Left lung (tissue), 10 donors: ENCODE results near the gene CDC42EP3. TPM values are rescaled to one million over a fixed set of nuclear protein-coding genes. Genes with fewer than 3 reads are reported as not detected.

ENCODE experiments used
- ATAC-seq: fragments of 200-7000 bp; cut with Tn5 transposase; one replicate; pipeline ENCODE4 v1.9.1; 2020; ENCODE audit warnings: moderate library complexity
- DNase-seq, 4 donors: peaks; one replicate each; pipeline ENCODE4 v3.0.0-alpha.2; 2013 to 2020
- H3K27ac ChIP-seq, 2 donors: fragments of 200-600 bp; sonication (generic) in 1 of 2; one replicate each; pipeline versions ENCODE4 v1.5.0 to v1.8.0; 2020 to 2021
- H3K27me3 ChIP-seq, 2 donors: fragments of 200-600 bp; sonication (generic) in 1 of 2; one replicate each; pipeline versions ENCODE4 v1.5.0 to v1.8.0; 2020 to 2021
- H3K36me3 ChIP-seq, 2 donors: fragments of 200-600 bp; sonication (generic) in 1 of 2; one replicate each; pipeline versions ENCODE4 v1.5.0 to v1.8.0; 2020 to 2021
- H3K4me1 ChIP-seq, 2 donors: fragments of 200-600 bp; one replicate each; pipeline ENCODE4 v1.8.0; 2021
- H3K4me3 ChIP-seq, 2 donors: fragments of 200-600 bp; sonication (generic) in 1 of 2; one replicate each; pipeline versions ENCODE4 v1.5.0 to v1.8.0; 2020 to 2021; ENCODE audit warnings: mild to moderate bottlenecking in 1 of 2
- H3K9me3 ChIP-seq, 2 donors: fragments of 200-600 bp; sonication (generic) in 1 of 2; one replicate each; pipeline versions ENCODE4 v1.5.0 to v1.8.0; 2020 to 2021
- CTCF ChIP-seq, 2 donors: fragments of 200-600 bp; sonication (generic) in 1 of 2; IDR thresholded peaks; one replicate each; pipeline versions ENCODE4 v1.5.0 to v1.8.0; 2021; ENCODE audit warnings: antibody characterized with exemption in 2 of 2
- intact Hi-C, 2 donors: fragments of 100-400 bp; cut with DNase I; formaldehyde crosslinking; loops; one replicate each; pipeline versions ENCODE4 v1.11.2 to v1.14.2; 2022
- polyA plus RNA-seq, 6 donors: library from polyadenylated mRNA; unstranded; fragments of 120-200 nt; gene quantifications; one replicate each; pipeline ENCODE4 v1.2.1, GENCODE V29; 2013; ENCODE audit not compliant: insufficient read length in 6 of 6
- total RNA-seq, 2 donors: library from RNA; stranded (reverse); fragmentation: NEBNext Ultra II Directional; extraction: Animal tissue kit (Norgen Biotek cat#: 25700); gene quantifications; one replicate each; pipeline ENCODE4 v1.2.1, GENCODE V29; 2021
- donor health status: DM: no; HTN: yes; CAD: no.
- donor health status: DM: no; HTN: no; CAD: no.

Gene CDC42EP3
- total and polyA plus RNA-seq, 8 donors: 17.3 to 53.8 (median 25.1) TPM

- Histone ChIP-seq H3K9me3 (no peaks in the 10 kb centered on the region), H3K4me1 (peaks cover 36 to 98% of the 10 kb centered on the region in 2 donors), H3K27me3 (no peaks in the 10 kb centered on the region), H3K36me3 (peaks cover 0 to 6% of the 10 kb centered on the region in 2 donors), H3K27ac (peak overlapping the region in 1 of 2 donors; percentile 88), H3K4me3 (no peak overlapping the region)
- intact Hi-C loops: no loop called here
- DNase-seq: no peak
- TF ChIP-seq CTCF (IDR thresholded peaks at IDR 0.05): no peak
- no peak for ATAC-seq
Observed at GRCh38 chr2:37657471-37657870, 14.0 kb downstream of the CDC42EP3 start.

- peak in 1 of 4 donors; percentile 23 for DNase-seq
- ATAC-seq: peak; percentile 13
Observed at GRCh38 chr2:37656512-37657423, 14.7 kb downstream of the CDC42EP3 start.

GRCh38 chr2:37654932-37655841 lies 16.3 kb downstream of the CDC42EP3 start:
- no peak for ATAC-seq
- Histone ChIP-seq H3K27me3 (no peaks in the 10 kb centered on the region), H3K9me3 (no peaks in the 10 kb centered on the region), H3K36me3 (peaks cover 0 to 6% of the 10 kb centered on the region in 2 donors), H3K27ac (peak overlapping the region; percentile 9 to 88), H3K4me1 (peaks cover 36 to 99% of the 10 kb centered on the region in 2 donors), H3K4me3 (no peak overlapping the region)
- intact Hi-C loops: no loop called here
- DNase-seq: no peak
- TF ChIP-seq CTCF (IDR thresholded peaks at IDR 0.05): no peak

More at GRCh38 chr2:37656512-37657423, 14.7 kb downstream of the CDC42EP3 start:
- H3K9me3 ChIP-seq: no peaks in the 10 kb centered on the region
- peaks cover 36 to 98% of the 10 kb centered on the region in 2 donors for H3K4me1 ChIP-seq
- TF ChIP-seq CTCF (IDR thresholded peaks at IDR 0.05): no peak
- no peaks in the 10 kb centered on the region for H3K27me3 ChIP-seq
- H3K4me3 ChIP-seq: no peak overlapping the region
- intact Hi-C loops: no loop called here
- H3K27ac ChIP-seq: peak overlapping the region; percentile 9 to 88
- H3K36me3 ChIP-seq: no peaks in the 10 kb centered on the region

GRCh38 chr2:37654419-37654818 lies 17.0 kb downstream of the CDC42EP3 start:
- intact Hi-C loops: no loop called here
- ATAC-seq (no peak), DNase-seq (no peak)
- no peak overlapping the region for H3K4me3 ChIP-seq
- peak overlapping the region; percentile 11 to 88 for H3K27ac ChIP-seq
- H3K4me1 ChIP-seq: peaks cover 36 to 100% of the 10 kb centered on the region in 2 donors
- TF ChIP-seq CTCF (IDR thresholded peaks at IDR 0.05): no peak
- H3K27me3 ChIP-seq: no peaks in the 10 kb centered on the region
- H3K36me3 ChIP-seq: peaks cover 0 to 6% of the 10 kb centered on the region in 2 donors
- no peaks in the 10 kb centered on the region for H3K9me3 ChIP-seq
